T follicular helper cell (primary cell): Measurements from ENCODE around the gene PAX8.

Experiments used
- DNase-seq: peaks from one replicate; pipeline ENCODE4 v3.0.0-alpha.2; 2020; ENCODE audit warnings: low read depth

Gene PAX8

DNA sequence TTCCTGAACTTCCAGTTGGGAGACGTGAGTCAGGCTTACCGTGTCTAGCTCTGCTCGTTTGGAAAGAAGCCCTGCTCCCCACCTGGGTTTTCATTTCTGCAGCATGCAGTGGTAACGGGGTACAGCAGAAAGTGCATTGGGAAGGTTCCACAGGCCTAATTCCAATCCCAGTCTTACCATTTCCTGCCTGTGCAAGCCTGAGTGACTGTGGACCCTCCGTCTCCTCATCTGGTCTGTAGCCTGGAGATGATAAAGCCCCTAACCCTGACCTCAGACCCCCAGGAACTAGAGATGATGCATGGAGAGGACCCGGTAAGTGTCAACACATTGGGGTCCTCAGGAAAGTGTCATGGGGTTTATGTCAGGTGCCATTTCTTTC is 110.8 kb downstream of the PAX8 start:
- DNase-seq: no peak

DNA sequence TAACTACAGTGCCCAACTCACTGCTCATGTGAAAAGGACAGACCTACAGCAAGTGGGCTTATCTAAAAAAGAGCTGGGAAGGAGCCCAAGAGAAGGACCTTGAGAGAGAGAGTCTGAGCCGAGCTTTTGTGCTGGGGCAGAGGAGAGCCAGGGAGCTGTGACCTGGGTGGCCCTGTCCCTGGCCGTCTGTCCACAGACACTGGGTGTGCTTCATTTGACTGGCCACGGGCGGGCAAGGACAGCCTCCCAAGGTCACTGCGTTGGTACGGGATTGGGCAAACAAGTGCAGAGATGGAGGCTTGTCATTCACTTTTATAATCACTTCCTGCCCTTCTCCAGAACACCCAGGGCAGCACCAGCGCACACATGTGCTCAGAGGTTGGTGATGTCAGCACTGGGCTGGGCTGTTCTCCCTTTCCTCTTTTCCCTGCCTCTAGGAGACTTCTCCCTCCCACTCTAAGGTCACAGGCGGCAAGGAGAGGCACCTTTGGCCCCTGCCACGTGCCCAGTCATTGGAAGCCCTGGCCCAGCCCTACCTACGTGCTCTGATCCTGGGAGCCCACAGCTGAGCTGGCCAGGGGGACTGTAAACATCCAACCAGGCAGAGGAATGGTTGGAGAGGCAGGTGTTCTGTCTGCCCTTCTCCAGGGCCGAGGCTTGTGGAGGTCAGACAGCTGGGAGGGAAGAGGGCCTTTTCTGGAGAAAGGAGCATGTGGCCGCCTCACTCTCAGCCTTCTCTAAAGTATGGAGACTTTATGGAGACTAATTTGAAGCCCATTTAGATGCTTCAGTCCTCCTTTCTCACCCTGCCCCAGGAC is 111.4 kb downstream of the PAX8 start:
- DNase-seq: no peak

- no peak for DNase-seq
These were observed 112.5 kb downstream of the PAX8 start for GRCh38 chr2:113166187-113166645.
